Left ventricle myocardium inferior (tissue), 1 donor: ENCODE measurements around the gene EXOC4. TPM values are rescaled to one million over a fixed set of nuclear protein-coding genes. Genes with fewer than 3 reads are reported as not detected.

Experiments used
- DNase-seq: peaks from one replicate; pipeline ENCODE4 v3.0.0-alpha.2; 2020
- H3K27ac ChIP-seq: fragments of 200-600 bp; replicated peaks from 2 replicates; pipeline ENCODE4 v1.8.0; 2021
- H3K27me3 ChIP-seq: fragments of 200-600 bp; 2 replicates; pipeline ENCODE4 v1.8.0; 2021; ENCODE audit warnings: low read depth
- H3K36me3 ChIP-seq: fragments of 200-600 bp; 2 replicates; pipeline ENCODE4 v1.8.0; 2021
- H3K4me1 ChIP-seq: fragments of 200-600 bp; 2 replicates; pipeline ENCODE4 v1.8.0; 2021
- H3K4me3 ChIP-seq: fragments of 200-600 bp; 2 replicates; pipeline ENCODE4 v1.8.0; 2021; ENCODE audit warnings: mild to moderate bottlenecking, moderate library complexity
- H3K9me3 ChIP-seq: fragments of 200-600 bp; replicated peaks from 2 replicates; pipeline ENCODE4 v1.8.0; 2021
- intact Hi-C: fragments of 100-400 bp; cut with micrococcal nuclease; formaldehyde crosslinking; loops from one replicate; pipeline ENCODE4 v1.11.0; 2022
- total RNA-seq: library from RNA; stranded (reverse); fragmentation: NEBNext Ultra II Directional; extraction: Animal tissue kit (Norgen Biotek cat#: 25700); gene quantifications from one replicate; pipeline ENCODE4 v1.2.1, GENCODE V29; 2021
- TF ChIP-seq, protein P1 (sequence below): fragments of 200-600 bp; IDR thresholded peaks from 2 replicates; pipeline ENCODE4 v1.8.0; 2021; ENCODE audit warnings: antibody characterized with exemption, mild to moderate bottlenecking, borderline replicate concordance
- donor health status: DM: no; HTN: yes; CAD: no; lungs with severe emphysema.

The EXOC4 gene
- total RNA-seq, 1 donor from 2014 or later = 33.8 TPM

DNA sequence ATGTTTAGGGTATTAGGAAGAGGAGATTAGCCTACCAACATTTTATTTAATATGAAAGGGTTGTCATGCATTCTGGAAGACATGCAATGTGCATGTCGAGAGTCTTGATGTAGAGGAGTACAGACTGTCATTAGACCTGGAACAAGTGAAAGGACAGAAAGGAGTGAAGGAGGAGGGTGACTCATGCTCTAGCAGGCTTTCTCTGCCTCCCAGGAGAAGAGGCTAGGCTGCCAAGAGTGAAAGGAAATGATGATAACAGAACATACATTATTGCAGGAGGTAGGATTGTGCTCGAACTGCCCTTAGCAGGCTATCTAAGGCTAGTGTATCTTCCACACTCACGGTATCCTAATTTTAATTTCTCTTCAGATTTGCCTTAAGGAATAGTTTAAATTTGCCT is 228.8 kb downstream of the EXOC4 start:
- TF ChIP-seq, protein P1, sequence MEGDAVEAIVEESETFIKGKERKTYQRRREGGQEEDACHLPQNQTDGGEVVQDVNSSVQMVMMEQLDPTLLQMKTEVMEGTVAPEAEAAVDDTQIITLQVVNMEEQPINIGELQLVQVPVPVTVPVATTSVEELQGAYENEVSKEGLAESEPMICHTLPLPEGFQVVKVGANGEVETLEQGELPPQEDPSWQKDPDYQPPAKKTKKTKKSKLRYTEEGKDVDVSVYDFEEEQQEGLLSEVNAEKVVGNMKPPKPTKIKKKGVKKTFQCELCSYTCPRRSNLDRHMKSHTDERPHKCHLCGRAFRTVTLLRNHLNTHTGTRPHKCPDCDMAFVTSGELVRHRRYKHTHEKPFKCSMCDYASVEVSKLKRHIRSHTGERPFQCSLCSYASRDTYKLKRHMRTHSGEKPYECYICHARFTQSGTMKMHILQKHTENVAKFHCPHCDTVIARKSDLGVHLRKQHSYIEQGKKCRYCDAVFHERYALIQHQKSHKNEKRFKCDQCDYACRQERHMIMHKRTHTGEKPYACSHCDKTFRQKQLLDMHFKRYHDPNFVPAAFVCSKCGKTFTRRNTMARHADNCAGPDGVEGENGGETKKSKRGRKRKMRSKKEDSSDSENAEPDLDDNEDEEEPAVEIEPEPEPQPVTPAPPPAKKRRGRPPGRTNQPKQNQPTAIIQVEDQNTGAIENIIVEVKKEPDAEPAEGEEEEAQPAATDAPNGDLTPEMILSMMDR = no peak
- intact Hi-C loops = no loop called here

GRCh38 chr7:133482599-133482998 is 229.7 kb downstream of the EXOC4 start:
- H3K27ac ChIP-seq = no peak overlapping the region
- peaks cover 12% of the 10 kb centered on the region for H3K36me3 ChIP-seq
- TF ChIP-seq, protein P1 = no peak
- peaks cover 7% of the 10 kb centered on the region for H3K4me1 ChIP-seq
- no peaks in the 10 kb centered on the region for H3K27me3 ChIP-seq
- DNase-seq = no peak
- intact Hi-C loops = no loop called here
- H3K4me3 ChIP-seq = no peak overlapping the region
- H3K9me3 ChIP-seq = no peaks in the 10 kb centered on the region

More for the DNA sequence above, 228.8 kb downstream of the EXOC4 start:
- Histone ChIP-seq H3K4me1 (peaks cover 7% of the 10 kb centered on the region), H3K36me3 (peaks cover 12% of the 10 kb centered on the region), H3K4me3 (no peak overlapping the region), H3K9me3 (no peaks in the 10 kb centered on the region), H3K27ac (no peak overlapping the region), H3K27me3 (no peaks in the 10 kb centered on the region)
- no peak for DNase-seq

DNA sequence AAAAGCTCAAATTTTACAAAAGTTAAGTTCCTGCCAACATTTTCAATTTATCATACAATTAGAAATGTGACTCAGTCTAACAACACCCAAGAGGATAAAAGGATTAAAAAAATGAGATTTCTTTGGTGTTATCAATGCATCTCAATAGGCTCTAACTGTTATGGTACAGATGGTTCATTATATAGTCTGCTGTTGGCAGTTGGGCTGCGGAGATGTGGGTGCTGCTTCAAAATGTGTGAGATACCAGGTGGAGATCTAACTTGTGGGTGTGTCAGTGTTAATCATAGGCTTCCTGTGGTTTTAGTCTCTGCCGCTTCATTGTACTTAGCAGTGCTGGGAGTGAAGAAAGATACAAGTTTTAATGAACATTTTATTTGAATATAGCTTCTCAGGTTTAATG is 231.2 kb downstream of the EXOC4 start:
- Histone ChIP-seq H3K4me3 (no peak overlapping the region), H3K36me3 (peaks cover 12% of the 10 kb centered on the region), H3K9me3 (no peaks in the 10 kb centered on the region), H3K4me1 (peaks cover 7% of the 10 kb centered on the region), H3K27me3 (no peaks in the 10 kb centered on the region), H3K27ac (no peak overlapping the region)
- intact Hi-C loops = no loop called here
- no peak for DNase-seq
- TF ChIP-seq, protein P1 = no peak

GRCh38 chr7:133489906-133490305 is 237.0 kb downstream of the EXOC4 start:
- H3K27ac ChIP-seq = no peak overlapping the region
- H3K9me3 ChIP-seq = no peaks in the 10 kb centered on the region
- H3K36me3 ChIP-seq = peaks cover 3% of the 10 kb centered on the region
- H3K4me1 ChIP-seq = no peaks in the 10 kb centered on the region
- no peak for DNase-seq
- H3K27me3 ChIP-seq = no peaks in the 10 kb centered on the region
- TF ChIP-seq, protein P1 = no peak
- intact Hi-C loops = no loop called here
- H3K4me3 ChIP-seq = no peak overlapping the region

GRCh38 chr7:133491201-133491691 is 238.4 kb downstream of the EXOC4 start:
- TF ChIP-seq, protein P1 = no peak
- H3K27ac ChIP-seq = no peak overlapping the region
- H3K4me1 ChIP-seq = no peaks in the 10 kb centered on the region
- no peaks in the 10 kb centered on the region for H3K9me3 ChIP-seq
- no peak overlapping the region for H3K4me3 ChIP-seq
- DNase-seq = no peak
- intact Hi-C loops = no loop called here
- H3K27me3 ChIP-seq = no peaks in the 10 kb centered on the region
- H3K36me3 ChIP-seq = peaks cover 7% of the 10 kb centered on the region
